Measurements from ENCODE around the gene FMN1.

FMN1 gene

GRCh38 chr15:32830241-32830640 is 364.3 kb downstream of the FMN1 start:
- H3K4me3 ChIP-seq (ENCODE audit: low read depth, low read length) = no peak overlapping the region
- TF ChIP-seq CTCF (IDR thresholded peaks at IDR 0.05; ENCODE audit: low read depth, low read length) = no peak

GRCh38 chr15:32829436-32829835 is 365.1 kb downstream of the FMN1 start:
- no peak for TF ChIP-seq CTCF (IDR thresholded peaks at IDR 0.05; ENCODE audit: low read depth, low read length)
- H3K4me3 ChIP-seq (ENCODE audit: low read depth, low read length) = no peak overlapping the region

- TF ChIP-seq CTCF (IDR thresholded peaks at IDR 0.05; ENCODE audit: low read depth, low read length) = no peak
- H3K4me3 ChIP-seq (ENCODE audit: low read depth, low read length) = no peak overlapping the region
These were observed 365.9 kb downstream of the FMN1 start for GRCh38 chr15:32828507-32829186.

- TF ChIP-seq CTCF (IDR thresholded peaks at IDR 0.05; ENCODE audit: low read depth, low read length) = no peak
- H3K4me3 ChIP-seq (ENCODE audit: low read depth, low read length) = no peak overlapping the region
These were observed 367.8 kb downstream of the FMN1 start for GRCh38 chr15:32826685-32827084.

GRCh38 chr15:32825219-32825618 is 369.3 kb downstream of the FMN1 start:
- peak overlapping the region; percentile 20; the same call in 1 of the 2 replicates for H3K4me3 ChIP-seq (ENCODE audit: low read depth, low read length)
- no peak for TF ChIP-seq CTCF (IDR thresholded peaks at IDR 0.05; ENCODE audit: low read depth, low read length)

- no peak for TF ChIP-seq CTCF (IDR thresholded peaks at IDR 0.05; ENCODE audit: low read depth, low read length)
- H3K4me3 ChIP-seq (ENCODE audit: low read depth, low read length) = peak overlapping the region; percentile 20; the same call in 1 of the 2 replicates
These were observed 369.7 kb downstream of the FMN1 start for GRCh38 chr15:32824777-32825176.

- no peak overlapping the region for H3K4me3 ChIP-seq (ENCODE audit: low read depth, low read length)
- no peak for TF ChIP-seq CTCF (IDR thresholded peaks at IDR 0.05; ENCODE audit: low read depth, low read length)
These were observed 370.8 kb downstream of the FMN1 start for GRCh38 chr15:32823750-32824149.

Measured in WI38 (cell line).